Endometrium (tissue), 2 donors: ENCODE measurements around the gene ZSCAN20.
"Not testable (repeated sequence)": the region's sequence is repeated elsewhere in the genome, so short reads cannot be mapped to it uniquely, and the experiment has no call there.

Source experiments
- FAIRE-seq: peaks from 2 replicates; lab custom pipeline; 2012; peaks lifted over from hg19 to GRCh38; lab: Jason Lieb, UNC
- donor health status: control.
- donor health status: control.

The ZSCAN20 gene

DNA sequence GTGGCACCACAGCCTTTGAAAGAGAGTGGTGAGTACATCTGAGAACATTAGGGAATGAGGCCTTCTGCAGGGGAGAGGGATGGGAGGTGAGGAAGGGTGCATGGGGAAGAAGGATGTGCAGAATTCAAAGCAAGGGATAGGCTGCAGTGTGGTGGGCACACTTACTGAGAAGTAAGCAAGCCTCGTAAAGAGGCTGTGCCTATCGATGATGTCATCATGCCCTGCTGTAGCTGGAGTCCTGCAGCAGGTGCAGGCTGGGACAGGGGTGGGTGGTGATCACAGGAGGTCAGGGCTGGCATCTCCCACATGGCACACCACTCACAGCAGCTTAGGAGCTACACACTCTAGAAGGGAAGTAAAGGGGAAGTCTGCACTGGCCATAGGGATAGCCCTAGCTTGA is 16.2 kb downstream of the ZSCAN20 start:
- no peak for FAIRE-seq

DNA sequence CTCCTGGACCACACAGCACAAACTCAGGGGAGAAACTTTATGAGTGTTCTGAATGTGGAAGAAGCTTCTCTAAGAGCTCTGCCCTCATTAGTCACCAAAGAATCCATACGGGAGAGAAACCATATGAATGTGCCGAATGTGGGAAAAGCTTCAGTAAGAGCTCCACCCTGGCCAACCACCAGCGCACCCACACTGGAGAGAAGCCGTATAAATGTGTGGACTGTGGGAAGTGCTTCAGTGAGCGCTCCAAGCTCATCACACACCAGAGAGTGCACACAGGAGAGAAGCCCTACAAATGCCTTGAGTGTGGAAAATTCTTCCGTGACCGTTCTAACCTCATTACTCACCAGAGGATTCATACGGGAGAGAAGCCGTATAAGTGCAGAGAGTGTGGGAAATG is 22.5 kb downstream of the ZSCAN20 start:
- no peak for FAIRE-seq

DNA sequence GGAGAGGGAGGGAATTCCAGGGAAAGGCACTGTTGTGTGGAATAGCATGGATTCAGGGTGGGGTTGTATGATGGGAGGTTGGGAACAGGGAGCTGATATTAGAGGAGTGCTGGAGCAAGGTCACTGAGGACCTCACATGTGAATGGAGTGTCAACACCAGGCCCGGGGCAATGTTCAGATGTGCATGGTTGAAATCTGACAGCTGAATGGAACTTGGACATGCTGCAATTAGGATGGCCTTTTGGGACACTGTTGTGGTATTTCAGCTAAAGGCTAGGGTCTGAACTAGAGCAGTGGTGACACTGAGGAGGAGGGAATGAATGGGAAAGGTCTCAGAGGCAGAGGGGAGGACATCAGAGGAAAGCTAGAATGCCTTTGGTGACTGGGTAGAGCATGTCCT is 25.0 kb downstream of the ZSCAN20 start:
- FAIRE-seq: no peak

DNA sequence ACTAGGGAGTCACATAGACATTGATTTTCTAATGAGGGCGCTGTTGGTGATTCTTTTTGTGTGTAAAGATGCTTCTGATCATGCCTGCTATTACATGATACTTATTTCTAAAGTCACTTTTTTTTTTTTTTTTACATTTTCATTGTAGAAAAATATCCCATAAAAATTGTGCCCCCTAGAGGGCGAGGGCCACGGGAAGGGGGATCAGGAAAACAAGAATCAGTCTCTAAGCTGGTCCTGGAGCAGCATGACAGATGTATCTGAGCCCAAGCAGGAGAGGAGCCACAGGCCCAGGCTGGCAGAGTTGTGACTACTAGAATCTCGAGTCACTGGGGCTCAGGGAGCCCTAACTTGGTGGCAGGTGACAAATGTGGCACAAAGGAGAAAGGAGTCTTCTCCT is 28.1 kb downstream of the ZSCAN20 start:
- FAIRE-seq: no peak

DNA sequence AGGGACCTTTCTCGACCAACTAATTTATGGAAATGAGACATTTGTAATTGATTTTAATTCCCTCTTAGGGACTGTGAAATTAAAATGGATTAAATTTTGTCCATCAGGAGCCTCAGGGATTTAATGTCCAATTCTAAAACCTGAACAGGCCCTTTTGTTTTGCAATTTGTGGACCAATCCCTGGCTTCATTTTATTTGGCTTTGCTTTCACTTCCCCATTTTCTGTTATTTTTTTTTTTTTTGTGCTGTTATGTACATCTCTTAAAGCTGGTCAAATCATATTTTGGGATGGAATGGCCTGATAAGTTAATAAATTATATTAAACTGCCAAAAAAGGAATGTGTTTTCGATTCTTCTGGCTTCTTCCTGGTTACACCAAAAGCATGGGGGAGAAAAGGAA is 28.9 kb downstream of the ZSCAN20 start:
- no peak for FAIRE-seq

DNA sequence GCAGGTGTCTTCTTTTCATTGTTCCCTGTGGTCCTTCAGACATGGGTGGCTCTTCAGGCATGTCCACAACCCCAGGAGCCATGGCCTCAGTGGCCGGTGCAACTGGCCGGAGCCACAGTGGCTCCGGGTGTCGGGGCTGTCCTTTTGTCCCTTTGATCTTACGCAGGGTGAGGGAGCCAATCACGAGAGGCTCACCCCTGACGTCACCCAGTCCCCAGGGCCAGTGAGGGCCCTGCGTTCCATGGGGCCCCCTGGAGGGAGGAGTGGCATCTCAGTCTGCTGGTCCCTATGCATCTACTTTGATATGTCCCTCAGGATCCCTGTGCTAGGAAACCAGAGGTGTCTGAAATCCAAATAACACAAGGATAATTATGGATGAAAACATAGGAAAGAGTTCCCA is 29.3 kb downstream of the ZSCAN20 start:
- no peak for FAIRE-seq

DNA sequence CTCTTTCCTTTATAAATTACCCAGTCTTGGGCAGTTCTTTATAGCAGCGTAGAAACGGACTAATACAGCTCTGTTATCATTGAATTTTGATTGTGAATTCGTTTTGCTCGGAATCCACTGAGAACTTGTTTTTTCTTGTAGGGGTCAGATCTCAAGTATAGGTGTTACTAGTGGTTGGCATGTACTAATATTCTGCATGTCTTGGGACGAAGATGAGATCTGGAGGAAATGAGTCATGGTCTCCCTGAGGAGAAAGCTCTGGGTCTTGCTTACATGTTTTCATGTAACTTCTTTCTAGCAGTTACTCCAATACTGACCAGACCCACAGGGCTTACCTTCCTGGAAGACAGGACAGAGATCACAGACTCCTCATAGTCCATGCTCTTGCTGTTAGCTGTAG is 30.3 kb downstream of the ZSCAN20 start:
- no peak for FAIRE-seq

DNA sequence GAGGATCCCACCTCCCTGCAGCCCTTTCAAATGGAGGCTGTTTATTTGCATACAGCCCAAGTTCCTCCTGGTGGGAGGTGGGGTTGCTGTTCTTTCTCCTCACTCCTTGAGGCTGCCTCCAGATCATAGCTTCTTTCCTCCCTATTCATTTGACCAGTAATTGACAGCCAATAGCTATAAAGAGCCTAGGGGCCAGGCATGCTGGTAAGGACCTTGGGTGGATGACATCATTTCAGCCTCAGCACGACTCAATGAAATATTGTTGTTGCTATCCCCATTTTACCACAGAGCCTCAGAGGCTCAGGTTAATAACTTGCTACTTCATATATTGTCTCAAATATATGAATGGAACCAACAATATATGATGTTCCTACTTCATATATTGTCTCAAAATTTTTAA is 31.1 kb downstream of the ZSCAN20 start:
- no peak for FAIRE-seq

DNA sequence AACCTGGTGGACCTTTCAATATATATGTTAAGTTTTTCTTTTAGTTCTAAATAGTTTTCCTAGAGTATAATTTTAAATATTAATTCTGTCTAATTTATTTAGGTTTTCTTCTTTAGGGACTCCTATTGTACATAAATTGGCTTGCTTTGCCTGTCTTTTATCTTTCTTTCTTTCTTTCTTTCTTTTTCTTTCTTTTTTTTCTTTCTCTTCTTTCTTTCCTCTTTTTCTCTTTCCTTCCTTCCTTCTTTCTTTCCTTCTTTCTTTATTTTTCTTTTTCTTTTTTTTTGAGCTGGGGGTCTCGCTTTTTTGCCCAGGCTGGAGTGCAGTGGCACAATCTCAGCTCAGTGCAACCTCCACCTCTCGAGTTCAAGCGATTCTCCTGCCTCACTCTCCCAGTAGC is 35.2 kb downstream of the ZSCAN20 start:
- FAIRE-seq: no peak

DNA sequence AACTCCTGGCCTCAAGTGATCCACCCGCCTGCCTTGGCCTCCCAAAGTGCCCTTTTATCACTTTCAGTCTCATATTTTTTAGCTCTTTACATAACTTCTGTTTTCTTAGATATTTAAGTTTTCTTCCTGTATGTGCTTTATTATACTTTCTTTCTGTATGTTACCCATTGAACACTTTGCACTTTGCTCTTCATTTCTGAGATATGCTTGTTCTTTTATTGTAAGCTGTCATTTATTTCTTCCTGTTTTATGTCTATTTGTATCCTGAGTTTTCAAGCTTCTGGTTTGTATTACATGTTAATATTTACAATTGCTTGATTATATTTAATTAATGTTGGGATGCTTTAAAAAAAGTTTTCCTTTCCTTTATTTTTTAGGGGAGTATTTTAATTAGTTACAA is 35.7 kb downstream of the ZSCAN20 start:
- FAIRE-seq: peak; percentile 55

DNA sequence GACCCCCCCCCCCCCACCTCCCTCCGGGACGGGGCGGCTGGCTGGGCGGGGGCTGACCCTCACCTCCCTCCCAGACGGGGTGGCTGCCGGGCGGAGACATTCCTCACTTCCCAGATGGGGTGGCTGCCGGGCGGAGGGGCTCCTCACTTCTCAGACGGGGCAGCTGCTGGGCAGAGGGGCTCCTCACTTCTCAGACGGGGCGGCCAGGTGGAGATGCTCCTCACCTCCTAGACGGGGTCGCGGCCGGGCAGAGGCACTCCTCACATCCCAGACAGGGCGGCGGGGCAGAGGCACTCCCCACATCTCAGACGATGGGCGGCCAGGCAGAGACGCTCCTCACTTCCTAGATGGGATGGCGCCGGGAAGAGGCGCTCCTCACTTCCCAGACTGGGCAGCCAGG is 36.8 kb downstream of the ZSCAN20 start:
- FAIRE-seq: not testable (repeated sequence)

DNA sequence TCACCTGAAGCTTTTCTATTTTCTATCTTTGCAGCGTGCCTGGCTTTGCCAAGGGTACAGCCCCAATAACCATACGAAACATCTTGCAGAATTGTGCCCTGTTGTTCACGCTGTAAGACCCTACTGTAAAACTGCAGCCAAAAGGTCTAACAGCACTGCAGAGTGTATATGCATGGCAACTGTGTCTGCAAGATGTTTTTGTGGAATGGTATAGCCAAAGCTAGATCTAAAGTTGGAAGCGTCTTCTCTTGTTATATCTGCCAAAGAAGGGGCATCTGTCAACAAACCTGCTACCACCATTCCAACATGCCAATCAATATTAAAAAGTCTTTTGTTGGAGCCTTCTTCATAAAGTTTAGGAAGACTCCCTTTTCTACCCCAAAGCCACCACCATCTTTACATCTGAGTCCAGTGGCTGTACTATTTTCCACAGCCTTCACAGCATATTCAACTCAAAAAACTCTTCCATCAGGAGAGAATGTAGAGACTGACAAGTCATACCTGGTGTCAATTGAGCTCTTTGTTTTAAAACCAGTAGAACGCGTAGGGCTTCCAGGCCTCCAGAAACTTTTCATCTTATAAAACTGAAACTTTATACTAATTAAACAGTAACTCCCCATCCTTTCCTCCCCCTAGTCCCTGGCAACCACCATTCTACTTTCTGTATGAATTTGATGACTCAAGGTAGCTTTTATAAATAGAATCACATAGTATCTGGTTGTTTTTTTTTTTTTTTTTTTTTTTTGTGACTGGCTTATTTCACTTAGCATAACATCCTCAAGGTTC is 40.0 kb downstream of the ZSCAN20 start:
- no peak for FAIRE-seq

DNA sequence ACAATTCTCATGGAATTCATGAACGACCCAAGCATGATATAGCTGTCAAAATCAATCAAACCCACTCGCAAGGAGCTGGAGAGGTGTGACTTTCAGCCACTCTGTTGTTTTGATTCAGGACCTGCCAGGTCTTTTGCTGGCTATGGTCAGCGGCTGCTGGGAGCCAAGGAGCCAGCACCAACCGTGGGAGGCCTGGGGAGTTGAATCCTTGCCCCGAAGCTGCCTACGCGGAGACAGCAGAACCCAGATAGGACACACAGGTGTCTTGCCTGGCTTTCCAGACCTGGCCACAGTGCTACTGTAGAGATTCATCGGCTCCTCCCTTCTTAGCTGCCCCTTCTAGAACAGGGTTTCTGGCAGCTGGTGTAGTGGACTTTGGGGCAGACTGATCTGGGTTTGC is 42.7 kb downstream of the ZSCAN20 start:
- FAIRE-seq: no peak

DNA sequence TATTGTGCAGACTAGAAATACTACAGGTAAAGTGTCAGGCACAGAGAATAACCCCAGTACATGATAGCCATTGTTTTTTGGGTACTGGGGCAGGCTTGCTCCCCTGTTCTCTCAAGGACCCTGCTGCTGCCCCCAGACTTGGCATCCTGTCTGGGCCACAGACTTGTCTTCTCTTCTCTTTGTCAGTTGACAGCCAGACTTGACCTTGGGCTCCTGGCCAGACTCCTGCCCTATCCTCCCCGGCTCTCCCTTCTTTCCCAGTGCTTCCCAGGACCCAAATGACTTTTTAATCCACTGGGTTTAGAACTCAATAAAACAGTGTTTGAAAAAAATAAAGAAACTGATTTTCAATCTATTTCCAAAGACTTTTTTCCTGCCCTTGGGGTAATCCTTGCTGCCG is 43.2 kb downstream of the ZSCAN20 start:
- no peak for FAIRE-seq

DNA sequence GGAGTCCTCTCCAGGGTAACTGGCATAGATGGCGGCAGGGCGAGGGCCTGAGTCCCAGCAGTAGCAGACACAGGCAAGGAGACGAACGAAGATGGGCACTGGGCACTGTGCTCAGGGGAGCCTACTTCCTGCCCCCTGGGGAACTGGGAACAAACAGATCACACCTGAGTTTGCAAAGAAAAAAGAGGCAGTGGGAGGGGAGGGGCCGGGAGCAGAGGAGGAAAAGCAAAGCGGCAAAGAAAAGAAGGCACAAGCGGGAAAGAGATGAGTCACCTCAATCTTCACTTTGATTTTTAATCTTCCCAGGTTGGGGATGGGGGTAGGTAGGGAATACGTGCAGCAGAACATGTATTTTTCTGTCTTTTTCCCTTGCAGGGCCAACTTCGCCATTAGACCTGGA is 44.0 kb downstream of the ZSCAN20 start:
- FAIRE-seq: no peak

DNA sequence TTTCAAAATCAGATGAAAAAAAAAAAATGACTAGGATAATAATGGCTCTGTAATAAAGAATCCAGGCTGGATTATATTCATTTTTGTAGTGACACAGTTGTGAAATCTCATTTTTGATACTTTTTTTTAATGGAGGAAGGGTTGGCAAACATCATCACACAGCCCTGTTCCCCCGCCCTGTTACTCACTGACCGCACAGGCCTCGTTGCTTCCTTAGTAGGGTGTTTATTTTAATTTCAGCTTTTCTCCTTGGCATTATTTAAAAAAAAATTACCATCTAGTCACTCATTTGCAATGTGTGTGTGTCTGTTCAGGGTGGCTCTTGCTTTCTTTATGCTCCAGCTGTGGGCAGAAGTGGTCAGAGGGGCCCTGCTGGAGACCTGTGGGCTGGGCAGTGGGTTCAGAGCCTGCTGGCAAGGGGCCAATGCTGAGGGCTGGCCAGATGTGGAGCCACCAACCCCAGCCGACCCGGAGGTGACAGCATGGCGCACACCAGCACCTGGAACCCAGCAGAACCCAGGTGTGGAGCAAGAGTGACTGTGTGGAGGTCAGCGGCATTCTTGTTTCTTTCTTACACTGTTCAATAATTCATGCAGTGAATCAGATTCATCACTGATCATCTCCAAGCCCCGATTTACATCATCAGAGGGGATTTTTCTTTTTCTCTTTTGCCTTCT is 44.6 kb downstream of the ZSCAN20 start:
- FAIRE-seq: no peak

DNA sequence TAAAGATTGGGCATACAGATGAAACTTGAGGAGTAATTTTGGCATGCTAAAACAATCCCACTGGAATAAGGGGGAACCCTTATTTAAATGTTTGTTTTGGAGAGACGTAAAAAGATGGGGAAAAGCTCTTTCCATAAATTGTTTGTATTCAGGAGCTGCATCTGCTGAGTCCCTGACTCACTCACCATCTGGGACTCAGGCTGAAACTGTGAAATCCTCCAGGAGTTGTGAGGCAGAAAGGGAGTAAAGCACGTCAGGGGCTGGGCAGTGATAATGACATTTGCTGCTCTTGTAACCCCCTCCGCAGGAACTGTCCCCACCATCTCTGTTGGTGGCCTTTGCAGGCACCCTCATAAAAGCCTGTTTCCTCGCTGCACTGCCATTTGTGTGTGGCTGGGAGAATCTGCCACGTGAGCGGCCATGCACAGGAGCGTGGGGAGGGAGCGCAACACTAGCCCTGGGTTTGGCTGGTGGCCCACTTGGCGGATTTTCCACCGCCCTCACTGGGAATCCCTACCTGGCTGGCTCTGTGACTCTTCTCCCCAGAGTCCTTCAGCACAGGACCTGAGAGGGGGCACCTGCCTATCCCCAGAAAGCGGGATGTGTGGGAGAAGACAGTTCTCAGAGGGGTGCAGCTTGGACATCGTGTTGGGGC is 45.3 kb downstream of the ZSCAN20 start:
- FAIRE-seq: peak; percentile 37

DNA sequence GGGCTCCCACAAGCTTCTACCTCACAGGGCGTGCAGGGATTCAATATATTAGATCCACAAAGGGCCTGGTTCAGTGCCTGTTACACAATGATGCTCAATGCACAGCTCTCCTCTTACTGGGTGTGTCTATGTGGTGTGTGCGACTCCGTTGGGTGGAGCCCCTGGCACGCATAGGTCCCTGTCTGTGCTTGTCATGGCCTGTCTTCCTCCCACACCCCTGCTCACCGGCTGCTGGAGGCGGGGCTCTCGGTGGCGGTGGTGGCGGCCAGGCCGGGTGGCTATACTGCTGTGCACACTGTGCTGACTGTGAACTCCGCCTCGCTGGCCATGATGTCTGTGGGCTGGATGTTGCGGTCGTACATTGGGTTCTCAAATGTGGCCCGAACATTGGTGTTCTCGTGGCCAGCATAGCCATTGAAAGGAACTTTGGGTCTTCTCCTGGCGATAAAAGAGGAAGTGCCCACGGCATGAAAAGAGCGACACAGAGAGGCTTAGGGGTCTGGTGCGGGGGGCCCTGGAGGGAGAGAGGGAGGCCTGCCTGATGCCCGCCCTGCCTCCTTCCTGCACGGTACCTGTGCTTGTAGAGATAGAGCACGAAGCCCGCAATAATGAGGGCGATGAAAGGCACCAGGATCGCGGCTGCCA is 46.9 kb downstream of the ZSCAN20 start:
- FAIRE-seq: no peak

DNA sequence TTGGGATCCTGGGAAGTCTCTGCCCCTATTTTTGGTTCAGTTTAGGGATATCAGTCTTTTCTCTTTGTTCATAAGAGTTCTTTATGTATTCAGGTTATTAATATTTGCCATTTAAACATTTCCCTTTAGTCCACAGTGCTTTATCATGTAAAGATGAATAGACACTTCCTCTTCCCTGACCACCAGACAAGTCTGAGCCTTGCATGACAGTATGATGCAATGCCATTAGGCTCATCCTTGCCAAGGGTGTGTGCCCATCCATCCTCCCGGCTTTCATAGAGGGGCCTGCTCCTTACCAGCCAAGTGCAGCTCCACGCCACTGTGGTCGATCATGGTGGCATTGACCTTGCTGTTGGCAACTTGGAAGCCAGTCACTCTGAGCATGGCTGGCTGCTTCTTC is 52.1 kb downstream of the ZSCAN20 start:
- FAIRE-seq: no peak

DNA sequence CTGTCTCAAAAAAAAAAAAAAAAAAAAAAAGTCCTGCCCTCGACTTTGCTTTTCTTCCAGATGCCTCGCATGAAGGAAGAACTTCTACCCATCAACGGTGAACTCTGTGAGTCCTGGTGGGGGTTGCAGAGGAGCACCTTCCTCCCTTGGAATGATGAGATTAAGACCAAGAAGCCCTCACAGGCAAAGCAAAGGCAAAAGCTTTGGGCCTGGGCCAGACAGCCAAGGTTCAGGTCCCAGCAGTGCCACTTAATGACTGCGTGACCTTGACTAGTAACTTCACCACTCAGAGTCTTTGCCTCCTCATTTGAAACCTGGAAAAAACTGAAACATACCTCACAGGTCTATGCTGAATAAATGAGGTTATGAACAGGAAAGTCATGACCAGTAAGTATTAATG is 55.5 kb downstream of the ZSCAN20 start:
- FAIRE-seq: no peak

DNA sequence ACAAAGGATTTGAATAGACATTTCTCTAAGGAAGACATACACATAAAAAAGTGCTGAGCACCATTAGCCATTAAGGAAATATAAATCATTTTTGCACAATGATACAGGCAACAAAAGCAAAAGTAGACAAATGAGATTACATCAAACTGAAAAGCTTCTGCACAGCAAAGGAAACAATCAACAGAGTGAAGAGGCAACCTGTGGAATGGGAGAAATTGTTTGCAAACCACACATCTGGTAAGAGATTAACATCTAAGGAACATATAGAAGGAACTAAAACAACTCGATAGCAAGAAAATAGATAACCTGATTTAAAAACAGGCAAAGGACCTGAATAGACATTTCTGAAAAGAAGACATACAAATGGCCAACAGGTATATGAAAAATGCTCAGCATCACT is 57.5 kb downstream of the ZSCAN20 start:
- no peak for FAIRE-seq

DNA sequence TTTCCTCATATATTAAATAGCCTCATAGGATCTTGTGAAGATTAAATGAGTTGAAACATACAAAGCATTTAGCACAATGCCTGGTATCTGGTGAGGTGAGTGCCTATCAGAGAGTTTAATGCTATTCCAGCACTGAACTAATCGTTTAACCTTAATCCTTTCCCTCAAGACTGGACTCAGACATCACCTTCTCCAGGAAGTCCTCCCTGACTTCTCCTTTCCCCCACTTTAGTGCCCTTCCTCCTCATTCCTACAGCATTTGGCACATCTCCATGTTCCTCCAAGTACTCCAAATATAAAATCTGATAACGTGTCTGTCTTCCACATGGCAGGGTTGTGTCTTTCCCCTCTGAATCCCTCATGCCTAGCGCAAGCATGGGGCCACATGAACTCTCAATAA is 59.8 kb downstream of the ZSCAN20 start:
- no peak for FAIRE-seq

DNA sequence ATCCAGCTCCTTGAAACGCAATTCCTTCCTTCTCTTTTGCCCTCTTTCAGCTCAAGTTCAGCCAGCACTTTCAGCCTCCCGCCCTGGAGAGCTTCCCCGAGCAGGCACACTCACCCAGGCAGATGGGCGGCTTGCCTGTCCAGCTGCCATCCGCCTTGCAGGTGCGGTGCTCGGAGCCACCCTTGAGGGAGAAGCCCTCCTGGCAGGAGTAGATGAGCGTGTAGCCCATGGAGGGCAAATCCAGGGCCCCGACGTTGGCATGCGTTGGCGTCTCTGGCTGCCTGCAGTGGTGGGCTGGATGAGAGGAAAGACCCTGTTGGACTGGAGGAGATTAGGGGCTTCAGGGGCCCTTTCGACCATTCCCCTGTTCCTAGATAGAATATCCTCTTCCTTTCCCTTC is 60.5 kb downstream of the ZSCAN20 start:
- no peak for FAIRE-seq
